Hematopoietic multipotent progenitor cell (in vitro differentiated cells): ENCODE measurements around the gene BOK. TPM values are rescaled to one million over a fixed set of nuclear protein-coding genes. Genes with fewer than 3 reads are reported as not detected.

ENCODE experiments used
- DNase-seq, 3 donors: peaks; one replicate each; pipeline ENCODE4 v3.0.0-alpha.2; 2011 to 2015; ENCODE audit warnings: low read depth in 2 of 3, low spot score in 2 of 3
- total RNA-seq: library from RNA; depleted of rRNA; stranded (reverse); fragments of >200 nt; gene quantifications from one replicate; pipeline ENCODE4 v1.2.3, GENCODE V29; 2012

BOK gene
- total RNA-seq, 1 donor = under 0.01 TPM

GRCh38 chr2:241538838-241539615, 19.5 kb upstream of the BOK start:
- DNase-seq = no peak

GRCh38 chr2:241539616-241540374, 18.8 kb upstream of the BOK start:
- no peak for DNase-seq

- no peak for DNase-seq
These were observed 18.2 kb upstream of the BOK start for GRCh38 chr2:241540401-241540770.

- DNase-seq = peak; percentile 14 to 66 (median 53)
These were observed 17.6 kb upstream of the BOK start for GRCh38 chr2:241540771-241541561.

- DNase-seq = no peak
These were observed 16.8 kb upstream of the BOK start for GRCh38 chr2:241541564-241542277.

- no peak for DNase-seq
These were observed 16.3 kb upstream of the BOK start for GRCh38 chr2:241542278-241542605.

- DNase-seq = no peak
These were observed 13.4 kb upstream of the BOK start for GRCh38 chr2:241545106-241545505.

GRCh38 chr2:241545523-241546473, 12.7 kb upstream of the BOK start:
- no peak for DNase-seq

- no peak for DNase-seq
These were observed 11.6 kb upstream of the BOK start for GRCh38 chr2:241546771-241547498.

GRCh38 chr2:241547781-241548450, 10.6 kb upstream of the BOK start:
- DNase-seq = no peak

- DNase-seq = no peak
These were observed 10.1 kb upstream of the BOK start for GRCh38 chr2:241548451-241548835.

GRCh38 chr2:241550616-241551580, 7.6 kb upstream of the BOK start:
- no peak for DNase-seq

- DNase-seq = no peak
These were observed 6.9 kb upstream of the BOK start for GRCh38 chr2:241551599-241551997.

- no peak for DNase-seq
These were observed 6.4 kb upstream of the BOK start for GRCh38 chr2:241551998-241552737.

- DNase-seq = no peak
These were observed 5.1 kb upstream of the BOK start for GRCh38 chr2:241553512-241553830.

- DNase-seq = no peak
These were observed 4.6 kb upstream of the BOK start for GRCh38 chr2:241553981-241554380.
